Urothelium cell line (cell line): ENCODE measurements around the gene CAMSAP2.

Source experiments
- DNase-seq: peaks from one replicate; pipeline ENCODE4 v3.0.0; 2011; ENCODE audit warnings: low spot score, mixed read lengths
- FAIRE-seq: peaks from 2 replicates; lab custom pipeline; 2011; peaks lifted over from hg19 to GRCh38; lab: Jason Lieb, UNC

CAMSAP2 gene

DNA sequence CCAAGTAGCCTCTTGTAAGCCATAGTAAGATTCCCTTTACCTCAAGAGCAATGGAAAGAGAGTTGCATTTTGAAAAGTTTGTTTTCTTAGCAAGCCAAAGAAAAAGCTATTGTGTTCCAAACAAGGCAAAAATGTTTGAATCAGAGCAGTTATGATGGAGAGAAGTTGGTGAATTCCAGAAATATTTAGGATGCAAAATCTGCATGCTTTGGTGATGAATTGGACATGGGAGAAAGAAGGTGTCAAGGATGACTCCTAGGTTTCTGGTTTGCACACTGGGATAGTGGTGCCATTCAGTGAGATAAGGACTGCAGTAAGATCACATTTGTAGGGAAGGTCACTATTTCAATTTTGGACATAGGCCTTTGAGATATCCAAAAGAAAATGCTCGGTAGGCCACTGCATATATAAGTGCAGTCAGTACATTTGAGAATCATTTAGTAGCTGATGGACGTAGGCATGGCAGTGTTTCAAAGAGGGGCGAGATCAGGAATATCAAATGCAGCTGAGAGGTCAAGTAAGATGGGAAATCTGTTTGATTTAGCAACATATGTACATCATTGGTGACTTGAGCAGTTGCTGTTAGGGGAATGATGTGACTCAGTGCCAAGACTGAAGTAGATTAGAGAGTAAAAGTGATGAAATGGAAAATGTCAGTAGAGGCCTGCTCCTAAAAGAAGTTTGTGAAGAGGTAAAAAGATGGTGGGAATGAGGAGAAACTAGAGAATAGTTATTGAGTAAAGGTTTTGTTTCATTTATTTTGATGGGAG is 100.2 kb downstream of the CAMSAP2 start:
- DNase-seq (no peak), FAIRE-seq (peak; percentile 17)

DNA sequence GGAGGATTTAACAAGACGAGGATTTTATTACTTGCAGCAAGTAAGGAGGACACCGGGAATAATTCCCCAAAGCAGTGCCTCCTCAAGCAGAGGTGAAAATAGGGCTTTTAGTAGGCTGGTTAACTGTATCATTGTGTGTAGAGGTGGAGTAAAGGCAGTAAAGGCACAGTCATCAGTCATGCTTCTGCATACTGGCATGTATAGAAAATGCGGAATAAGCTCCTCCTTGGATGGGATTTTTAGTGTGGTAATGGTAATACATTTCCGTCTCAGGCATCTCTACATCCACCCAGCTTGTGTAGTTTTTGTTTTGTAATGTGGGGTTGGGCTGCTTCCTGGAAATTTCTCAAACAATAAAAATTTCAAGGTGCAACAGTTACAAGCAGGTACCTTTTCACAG is 106.7 kb downstream of the CAMSAP2 start:
- no peak for DNase-seq

GRCh38 chr1:200846398-200846797 is 107.7 kb downstream of the CAMSAP2 start:
- DNase-seq, result no peak
- no peak for FAIRE-seq

More for the DNA sequence above, 106.7 kb downstream of the CAMSAP2 start:
- FAIRE-seq, result no peak

DNA sequence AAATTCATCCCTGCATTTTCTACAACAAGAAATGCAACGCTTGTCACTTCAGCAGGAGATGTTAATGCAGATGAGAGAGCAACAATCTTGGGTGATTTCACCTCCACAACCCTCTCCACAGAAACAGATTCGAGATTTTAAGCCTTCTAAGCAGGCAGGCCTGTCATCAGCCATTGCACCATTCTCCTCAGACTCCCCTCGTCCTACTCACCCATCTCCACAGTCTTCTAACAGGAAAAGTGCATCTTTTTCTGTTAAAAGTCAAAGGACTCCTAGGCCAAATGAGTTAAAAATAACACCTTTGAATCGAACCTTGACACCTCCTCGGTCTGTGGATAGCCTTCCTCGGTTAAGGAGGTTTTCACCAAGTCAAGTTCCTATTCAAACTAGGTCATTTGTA is 110.7 kb downstream of the CAMSAP2 start:
- FAIRE-seq, result no peak
- DNase-seq, result no peak

GRCh38 chr1:200850554-200850953 is 111.9 kb downstream of the CAMSAP2 start:
- DNase-seq (no peak), FAIRE-seq (no peak)

DNA sequence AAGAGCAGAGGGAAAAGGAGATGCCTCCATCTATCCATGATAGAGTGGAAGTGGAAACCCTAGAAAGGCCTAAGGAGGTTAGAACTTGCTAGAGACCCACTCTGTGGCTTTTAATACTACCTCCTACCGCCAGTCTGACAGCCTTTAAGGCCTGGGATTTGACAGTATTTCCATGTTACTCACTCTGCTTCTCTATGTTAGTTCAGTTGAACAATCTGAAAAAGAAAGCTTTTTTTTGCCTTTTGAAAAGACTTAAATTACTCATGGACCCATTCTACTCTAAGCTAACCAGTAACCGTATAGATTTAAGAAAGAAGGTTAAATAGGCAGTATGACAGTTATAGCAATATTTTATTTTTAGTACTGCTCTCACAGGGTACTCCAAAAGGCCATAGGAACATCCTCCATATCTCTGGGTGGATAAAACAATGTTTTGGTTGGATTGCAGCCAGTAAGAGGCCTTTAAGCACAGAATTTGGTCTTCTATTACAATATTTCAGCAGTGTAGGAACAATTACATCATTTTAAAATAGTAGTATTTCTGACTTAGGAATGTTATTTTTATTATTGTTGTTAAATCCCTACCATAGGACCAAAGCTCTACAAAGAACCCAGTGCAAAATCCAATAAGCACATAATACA is 118.1 kb downstream of the CAMSAP2 start:
- DNase-seq (no peak), FAIRE-seq (no peak)

- DNase-seq (no peak), FAIRE-seq (no peak)
Observed at GRCh38 chr1:200857804-200858203, 119.1 kb downstream of the CAMSAP2 start.

GRCh38 chr1:200861937-200862647 is 123.4 kb downstream of the CAMSAP2 start:
- DNase-seq, result no peak
- FAIRE-seq, result no peak

DNA sequence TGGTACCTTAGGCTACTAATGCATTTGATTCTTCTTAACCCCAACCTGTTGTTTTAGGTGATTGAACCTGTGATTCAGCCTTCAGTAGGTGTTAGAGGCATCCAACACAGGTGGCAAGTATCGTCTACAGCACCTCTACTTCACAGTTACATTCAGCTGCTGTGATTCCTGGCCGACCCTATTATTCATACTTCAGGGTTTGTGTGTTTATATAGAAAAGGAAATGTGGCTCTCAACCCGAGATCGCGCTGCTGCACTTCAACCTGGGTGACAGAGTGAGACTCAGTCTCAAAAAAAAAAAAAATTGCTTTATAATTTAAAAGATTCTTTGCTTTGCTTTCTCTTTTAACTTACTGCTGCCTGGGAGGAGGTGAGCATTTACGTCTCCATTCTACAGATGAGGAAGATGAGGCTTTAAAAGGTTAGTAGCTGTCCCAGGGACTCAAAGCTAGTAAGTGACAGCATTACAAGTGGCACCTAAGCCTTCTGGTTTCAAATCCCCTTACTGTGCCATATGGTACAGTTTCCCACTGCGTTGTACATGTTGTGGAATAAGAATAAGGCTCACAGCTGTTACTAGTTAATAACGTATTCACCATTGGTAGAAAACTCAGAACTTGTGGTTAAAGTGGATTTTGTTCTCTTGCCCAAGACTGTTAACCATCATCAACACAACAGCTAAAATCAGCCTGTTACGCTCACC is 124.2 kb downstream of the CAMSAP2 start:
- FAIRE-seq, result no peak
- DNase-seq, result no peak

- DNase-seq (no peak), FAIRE-seq (no peak)
Observed at GRCh38 chr1:200866116-200866515, 127.4 kb downstream of the CAMSAP2 start.

GRCh38 chr1:200866521-200866920 is 127.8 kb downstream of the CAMSAP2 start:
- DNase-seq, result no peak
- peak; percentile 5 for FAIRE-seq

- DNase-seq (no peak), FAIRE-seq (no peak)
Observed at GRCh38 chr1:200867018-200867811, 128.5 kb downstream of the CAMSAP2 start.

GRCh38 chr1:200869376-200869752 is 130.7 kb downstream of the CAMSAP2 start:
- DNase-seq (no peak), FAIRE-seq (no peak)

DNA sequence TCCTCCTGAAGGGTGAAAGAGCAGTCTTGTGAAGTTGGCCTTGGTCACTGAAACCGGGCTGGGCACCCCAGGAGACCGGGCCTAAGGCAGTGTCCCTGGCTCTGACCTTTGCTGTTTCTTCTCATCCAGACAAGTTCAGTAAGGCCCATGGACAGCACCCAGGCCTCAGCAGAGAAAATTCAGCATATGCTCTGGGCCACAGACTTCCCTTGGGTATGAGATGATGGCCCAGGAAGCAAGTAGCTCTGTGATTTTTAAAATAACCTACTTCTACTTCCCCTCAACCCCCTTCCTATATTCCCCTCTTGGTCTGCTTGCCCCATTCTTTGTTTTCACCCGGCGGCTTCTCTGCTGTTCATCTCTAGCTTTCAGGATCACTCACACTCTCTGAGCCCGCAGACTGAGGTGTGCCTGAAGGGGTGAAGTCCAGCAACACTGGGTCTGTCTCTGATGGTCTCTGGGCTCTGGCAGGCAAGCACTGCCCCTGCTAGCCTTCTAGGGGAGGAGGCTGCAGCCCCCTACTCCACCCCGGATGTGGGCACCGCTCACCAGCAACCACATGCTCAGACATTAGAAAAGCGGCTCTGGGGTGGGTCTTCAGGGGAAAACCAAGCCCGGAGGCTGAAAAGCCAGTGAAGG is 131.2 kb downstream of the CAMSAP2 start:
- FAIRE-seq, result no peak
- DNase-seq, result no peak

- FAIRE-seq (no peak), DNase-seq (no peak)
Observed at GRCh38 chr1:200872446-200873115, 133.9 kb downstream of the CAMSAP2 start, which contains the start of gene GPR25. TSS of gene GPR25 (plus strand) at chr1:200872981. CDS start at chr1:200873038, 57 bp downstream.

- DNase-seq (no peak), FAIRE-seq (no peak)
Observed at GRCh38 chr1:200873116-200873670, 134.5 kb downstream of the CAMSAP2 start.

GRCh38 chr1:200873671-200874397 is 135.1 kb downstream of the CAMSAP2 start:
- no peak for DNase-seq
- no peak for FAIRE-seq

DNA sequence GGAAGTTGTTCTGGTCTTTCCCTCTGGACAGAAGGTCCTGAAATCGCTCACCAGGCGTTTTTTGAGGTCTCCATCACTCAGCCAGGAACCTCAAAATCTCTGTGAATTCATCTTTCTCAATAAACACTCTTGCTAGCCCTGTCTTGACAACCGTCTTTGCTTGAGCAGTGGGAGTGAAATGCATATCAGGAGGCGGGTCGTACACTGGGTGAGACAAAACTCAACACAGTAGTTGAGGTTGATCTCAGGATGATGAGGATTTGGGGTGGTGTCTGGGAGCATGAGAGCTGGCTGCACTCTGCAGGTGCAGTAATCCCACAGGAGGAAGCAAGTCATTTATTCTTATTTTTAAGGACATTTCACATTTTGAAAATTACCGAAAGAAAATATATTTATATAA is 136.0 kb downstream of the CAMSAP2 start:
- FAIRE-seq (no peak), DNase-seq (no peak)
